Common myeloid progenitor, CD34-positive (primary cell): ENCODE data around the gene TRIM14.
A peak's percentile ranks its signal among the peaks of the same experiment; 100 is the strongest.

Source experiments
- CTCF ChIA-PET: fragments of 350-600 bp; sonication (Branson Sonifier 250); formaldehyde crosslinking; loops from one replicate; lab custom pipeline; 2021; ENCODE audit warnings: antibody characterized with exemption; lab: Charles Lee
- POLR2A ChIA-PET: fragments of 350-600 bp; sonication (Branson Sonifier 250); formaldehyde crosslinking; loops from one replicate; lab custom pipeline; 2021; ENCODE audit warnings: antibody characterized with exemption; lab: Charles Lee
- DNase-seq, 3 donors: peaks; one replicate each; pipeline versions ENCODE4 v3.0.0 to v3.0.0-alpha.2; 2013
- H3K27ac ChIP-seq, 2 experiments: 1 replicate in 1 of 2; 2 replicates in 1 of 2; pipeline ENCODE4 v1.7.0; 2013; ENCODE audit warnings: inconsistent platforms in 2 of 2, low read length in 2 of 2, mild to moderate bottlenecking in 2 of 2, low read depth in 1 of 2, moderate library complexity in 1 of 2; ENCODE audit not compliant: severe bottlenecking in 2 of 2, insufficient read depth in 1 of 2, poor library complexity in 1 of 2
- H3K27me3 ChIP-seq, 5 experiments: replicated peaks in 2 of 5; 1 replicate in 3 of 5; 2 replicates in 2 of 5; pipeline versions ENCODE4 v1.6.1 to v1.7.0; 2013; ENCODE audit warnings: low read length in 4 of 5, mild to moderate bottlenecking in 2 of 5, moderate library complexity in 2 of 5, inconsistent platforms in 1 of 5; ENCODE audit not compliant: insufficient read depth in 5 of 5, control insufficient read depth in 4 of 5
- H3K36me3 ChIP-seq, 4 experiments: 1 replicate in 2 of 4; 2 replicates in 2 of 4; pipeline versions ENCODE4 v1.6.1 to v1.7.0; 2013; ENCODE audit warnings: low read length in 3 of 4, control low read depth in 1 of 4, mild to moderate bottlenecking in 1 of 4; ENCODE audit not compliant: control insufficient read depth in 4 of 4, insufficient read depth in 4 of 4
- H3K4me1 ChIP-seq, 4 experiments: 1 replicate in 3 of 4; 2 replicates in 1 of 4; pipeline versions ENCODE4 v1.6.1 to v1.7.1; 2013; ENCODE audit warnings: low read length in 3 of 4, mild to moderate bottlenecking in 3 of 4, control low read depth in 1 of 4, inconsistent platforms in 1 of 4, moderate library complexity in 1 of 4; ENCODE audit not compliant: control insufficient read depth in 4 of 4, insufficient read depth in 4 of 4; ENCODE audit errors: control extremely low read depth in 1 of 4
- H3K4me3 ChIP-seq, 7 experiments: 1 replicate in 4 of 7; 2 replicates in 3 of 7; pipeline versions ENCODE4 v1.5.1 to v1.7.0; 2013; ENCODE audit warnings: mild to moderate bottlenecking in 7 of 7, low read length in 6 of 7, moderate library complexity in 6 of 7, inconsistent platforms in 2 of 7, low read depth in 2 of 7, control low read depth in 1 of 7; ENCODE audit not compliant: insufficient read depth in 4 of 7, control insufficient read depth in 1 of 7; ENCODE audit errors: extremely low read depth in 1 of 7
- H3K9me3 ChIP-seq, 5 experiments: 1 replicate in 4 of 5; 2 replicates in 1 of 5; pipeline versions ENCODE4 v1.6.1 to v1.7.1; 2013; ENCODE audit warnings: low read length in 4 of 5, mild to moderate bottlenecking in 2 of 5, inconsistent platforms in 1 of 5, low read depth in 1 of 5, moderate library complexity in 1 of 5; ENCODE audit not compliant: control insufficient read depth in 4 of 5, insufficient read depth in 2 of 5; ENCODE audit errors: control extremely low read depth in 1 of 5
- WGBS: methylation state at CpG from one replicate; pipeline ENCODE4 v1.1.5; 2013; ENCODE audit not compliant: insufficient coverage; 5-methylcytosine and 5-hydroxymethylcytosine counted together

Gene TRIM14

DNA sequence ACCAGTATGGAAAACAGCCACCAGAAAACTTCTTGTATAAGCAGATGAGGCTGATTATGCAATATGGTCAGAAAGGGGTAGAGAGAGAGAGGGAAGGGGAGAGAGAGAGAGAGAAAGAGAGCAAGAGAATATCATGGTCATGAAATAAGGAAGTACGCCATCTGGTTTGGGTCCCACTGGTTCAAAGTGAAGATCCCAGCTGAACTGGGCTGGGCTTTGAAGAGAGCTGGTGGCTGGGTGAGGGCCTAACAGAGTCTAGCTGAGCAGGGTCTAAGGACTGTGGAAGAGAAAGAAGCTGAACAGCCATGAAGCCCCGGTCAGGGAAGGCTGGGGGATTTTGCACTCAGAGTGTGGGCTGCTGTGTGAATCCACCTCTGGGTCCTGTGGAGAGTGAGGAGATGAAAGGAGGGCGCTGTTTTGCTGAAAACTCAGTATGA is 14.6 kb downstream of the TRIM14 start:
- 48% methylated on average over 2 of the region's 3 CpGs for WGBS
- peak; percentile 66 to 96 (median 91) for DNase-seq
- ChIA-PET POLR2A (interaction anchor here (1.5 kb wide), 1 partner anchor 14 kb away, joined by 7 read pairs; the partner anchor contains the start of gene TRIM14), CTCF (interaction anchor here (0.7 to 3.8 kb wide), 5 partner anchors 12 to 24 kb away, joined by 3 to 31 read pairs (median 3); partner anchors contain the start of gene TRIM14)
- Histone ChIP-seq H3K27ac (peak overlapping the region in 1 of 2 experiments; percentile 50), H3K4me3 (peak overlapping the region in 1 of 7 experiments; percentile 1), H3K27me3 (no peaks in the 10 kb centered on the region), H3K4me1 (peaks cover 20 to 90% (median 81%) of the 10 kb centered on the region in 4 experiments), H3K36me3 (peaks cover 0 to 28% (median 16%) of the 10 kb centered on the region in 4 experiments), H3K9me3 (no peaks in the 10 kb centered on the region)

DNA sequence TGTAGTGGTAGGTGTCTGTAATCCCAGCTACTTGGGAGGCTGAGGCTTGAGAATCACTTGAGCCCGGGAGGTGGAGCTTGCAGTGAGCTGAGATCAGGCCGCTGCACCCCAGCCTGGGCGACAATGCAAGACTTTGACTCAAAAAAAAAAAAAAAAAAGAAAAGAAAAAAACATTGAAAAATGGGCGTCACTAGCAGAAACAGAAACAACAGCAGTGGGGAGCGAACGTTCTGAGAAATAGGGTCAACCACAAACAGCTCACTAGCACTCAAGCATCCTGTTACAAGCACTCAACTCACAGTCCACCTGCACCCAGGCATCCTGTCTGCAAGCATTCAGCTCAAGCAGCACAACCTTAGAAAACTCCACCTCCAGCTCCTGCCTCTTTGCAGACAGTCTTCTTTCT is 17.2 kb downstream of the TRIM14 start:
- ChIA-PET POLR2A (interaction anchor here (0.7 kb wide), 1 partner anchor 130 kb away, joined by 3 read pairs; no protein-coding TSS in a partner anchor), CTCF (interaction anchor here (0.7 to 1.5 kb wide), 4 partner anchors 10 to 27 kb away, joined by 3 read pairs; no protein-coding TSS in a partner anchor)
- Histone ChIP-seq H3K36me3 (peaks cover 0 to 38% (median 26%) of the 10 kb centered on the region in 4 experiments), H3K9me3 (no peaks in the 10 kb centered on the region), H3K4me3 (peak overlapping the region in 4 of 7 experiments; percentile 20 to 66 (median 48)), H3K27me3 (no peaks in the 10 kb centered on the region), H3K4me1 (peaks cover 20 to 67% (median 60%) of the 10 kb centered on the region in 4 experiments), H3K27ac (peak overlapping the region in 1 of 2 experiments; percentile 67)
- DNase-seq: peak; percentile 88 to 98 (median 97)
- 0% methylated on average over 2 of the region's 6 CpGs for WGBS

DNA sequence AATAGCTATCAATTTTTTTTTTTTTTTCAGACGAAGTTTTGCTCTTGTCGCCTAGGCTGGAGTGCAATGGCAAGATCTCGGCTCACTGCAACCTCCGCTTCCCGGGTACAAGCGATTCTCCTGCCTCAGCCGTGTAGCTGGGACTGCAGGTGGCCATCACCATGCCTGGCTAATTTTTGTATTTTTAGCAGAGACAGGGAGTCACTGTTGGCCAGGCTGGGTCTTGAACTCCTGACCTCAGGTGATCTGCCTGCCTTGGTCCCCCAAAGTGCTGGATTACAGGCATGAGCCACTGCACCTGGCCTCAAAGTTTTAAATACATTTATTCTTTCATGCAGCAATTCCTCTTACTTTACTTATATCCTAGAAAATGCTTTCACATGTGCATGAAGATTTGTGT is 17.6 kb downstream of the TRIM14 start:
- Histone ChIP-seq H3K4me3 (peak overlapping the region in 2 of 7 experiments; percentile 35 to 66), H3K4me1 (peaks cover 20 to 65% (median 60%) of the 10 kb centered on the region in 4 experiments), H3K27me3 (no peaks in the 10 kb centered on the region), H3K36me3 (peaks cover 0 to 40% (median 26%) of the 10 kb centered on the region in 4 experiments), H3K27ac (peak overlapping the region in 1 of 2 experiments; percentile 38), H3K9me3 (no peaks in the 10 kb centered on the region)
- DNase-seq: no peak
- POLR2A ChIA-PET: interaction anchor here (0.6 kb wide), 1 partner anchor 157 kb away, joined by 5 read pairs; no protein-coding TSS in a partner anchor
- 84% methylated on average over 7 of the region's 7 CpGs for WGBS
- CTCF ChIA-PET: interaction anchor here (0.7 to 1.5 kb wide), 4 partner anchors 9 to 27 kb away, joined by 3 read pairs; no protein-coding TSS in a partner anchor

DNA sequence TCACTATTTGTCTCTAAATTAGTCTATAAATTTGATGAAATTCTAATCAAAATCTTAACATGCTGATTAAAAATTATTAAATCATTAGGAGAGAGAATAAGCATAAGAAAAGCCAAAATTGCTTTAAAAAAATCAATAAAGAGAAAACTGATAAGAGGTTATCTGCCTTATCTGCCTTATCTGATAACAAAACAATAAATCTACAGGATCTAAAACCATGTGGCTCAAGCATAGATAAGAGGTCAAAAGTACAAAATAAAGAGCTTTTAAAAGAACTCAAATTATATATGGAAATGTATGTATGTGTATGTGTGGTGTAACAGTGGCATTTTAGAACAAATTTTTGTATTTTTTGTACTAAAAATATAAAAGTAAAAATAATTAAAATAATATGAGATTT is 18.6 kb downstream of the TRIM14 start:
- Histone ChIP-seq H3K36me3 (peaks cover 4 to 42% (median 27%) of the 10 kb centered on the region in 4 experiments), H3K4me3 (no peak overlapping the region), H3K27me3 (no peaks in the 10 kb centered on the region), H3K27ac (peak overlapping the region in 1 of 2 experiments; percentile 42), H3K4me1 (peaks cover 20 to 61% (median 57%) of the 10 kb centered on the region in 4 experiments), H3K9me3 (no peaks in the 10 kb centered on the region)
- ChIA-PET POLR2A (no interaction called here), CTCF (interaction anchor here (0.6 to 3.4 kb wide), 3 partner anchors 9 to 18 kb away, joined by 3 to 15 read pairs (median 3); partner anchors contain the start of gene TRIM14)
- no peak for DNase-seq

DNA sequence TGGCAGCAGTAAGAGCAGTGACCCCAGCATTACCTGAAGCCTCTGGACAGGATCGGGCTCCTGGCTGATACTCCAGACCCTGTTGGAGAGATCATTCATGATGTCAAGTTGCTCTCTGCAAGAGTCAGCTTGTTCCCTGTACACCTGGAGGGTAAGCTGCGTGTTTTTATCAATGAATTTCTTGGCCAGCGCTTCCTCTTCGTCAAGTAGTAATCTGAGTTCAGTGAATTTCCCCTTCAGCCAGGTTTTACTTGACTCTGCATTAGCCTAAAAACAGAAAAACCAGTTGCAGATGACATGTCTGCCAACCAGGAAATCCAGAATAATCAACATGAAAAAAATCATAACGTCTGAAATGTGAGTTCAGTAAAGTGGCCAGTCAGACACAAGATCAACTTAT is 19.1 kb downstream of the TRIM14 start:
- Histone ChIP-seq H3K27me3 (no peaks in the 10 kb centered on the region), H3K27ac (peak overlapping the region; percentile 42 to 60), H3K9me3 (no peaks in the 10 kb centered on the region), H3K4me1 (peaks cover 20 to 55% (median 51%) of the 10 kb centered on the region in 4 experiments), H3K36me3 (peaks cover 4 to 47% (median 28%) of the 10 kb centered on the region in 4 experiments), H3K4me3 (peak overlapping the region in 1 of 7 experiments; percentile 46)
- peak in 1 of 3 donors; percentile 47 for DNase-seq
- CTCF ChIA-PET: interaction anchor here (1.0 to 3.4 kb wide), 3 partner anchors 8 to 14 kb away, joined by 3 to 15 read pairs (median 10); no protein-coding TSS in a partner anchor
- POLR2A ChIA-PET: no interaction called here
- whole genome bisulfite sequencing: 15% methylated on average over 4 of the region's 5 CpGs

DNA sequence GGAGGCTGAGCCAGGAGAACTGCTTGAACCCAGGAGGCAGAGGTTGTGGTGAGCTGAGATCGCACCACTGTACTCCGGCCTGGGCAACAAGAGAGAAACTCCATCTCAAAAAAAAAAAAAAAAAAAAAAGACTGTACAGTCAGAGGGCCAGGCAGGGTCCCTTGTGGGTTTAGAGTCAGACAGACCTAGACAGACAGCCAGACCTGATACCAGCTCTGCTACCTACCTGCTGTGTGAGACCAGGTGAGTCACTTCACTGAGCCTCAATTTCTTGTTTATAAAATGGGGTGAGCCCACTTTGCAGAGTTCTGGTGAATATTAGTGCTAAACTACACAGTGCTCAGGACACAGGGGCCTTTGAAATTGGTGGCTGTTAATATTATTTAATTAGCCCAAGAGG is 19.7 kb downstream of the TRIM14 start:
- no peaks in the 10 kb centered on the region for H3K9me3 ChIP-seq
- peaks cover 4 to 52% (median 34%) of the 10 kb centered on the region in 4 experiments for H3K36me3 ChIP-seq
- no CpG with 5 or more reads among the region's 2 CpGs for WGBS
- ChIA-PET CTCF (interaction anchor here (0.7 to 3.4 kb wide), 4 partner anchors 11 to 79 kb away, joined by 5 to 15 read pairs (median 8); no protein-coding TSS in a partner anchor), POLR2A (interaction anchor here (0.5 kb wide), 1 partner anchor 9 kb away, joined by 5 read pairs; no protein-coding TSS in a partner anchor)
- peak overlapping the region in 1 of 7 experiments; percentile 46 for H3K4me3 ChIP-seq
- DNase-seq: peak in 1 of 3 donors; percentile 19
- H3K27me3 ChIP-seq: no peaks in the 10 kb centered on the region
- peaks cover 20 to 50% (median 46%) of the 10 kb centered on the region in 4 experiments for H3K4me1 ChIP-seq
- H3K27ac ChIP-seq: peak overlapping the region; percentile 42 to 60
